Measurements from ENCODE around the gene ZBTB20. TPM values are rescaled to one million over a fixed set of nuclear protein-coding genes. Genes with fewer than 3 reads are reported as not detected.

ZBTB20 gene
- total and polyA plus RNA-seq, 3 experiments from 2014 or later = 6.3 to 25.6 (median 6.5) TPM

DNA sequence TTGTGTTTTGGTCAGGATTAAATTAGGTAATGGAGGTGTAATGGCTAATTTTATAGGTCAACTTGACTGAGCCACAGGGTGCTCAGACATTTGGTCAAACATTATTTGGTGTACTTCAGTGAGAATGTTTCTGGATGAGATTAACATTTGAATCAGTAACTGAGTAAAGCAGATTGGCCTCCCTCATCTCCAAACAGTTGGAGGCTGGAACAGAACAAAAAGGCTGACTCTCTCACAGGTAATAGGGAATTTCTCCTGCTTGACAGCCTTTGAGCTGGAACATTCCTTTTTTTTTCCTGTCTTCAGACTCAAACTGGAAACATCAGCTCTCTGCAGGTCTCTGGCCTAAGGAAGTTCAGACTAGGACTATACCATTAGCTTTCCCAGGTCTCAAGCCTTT, 280.7 kb downstream of the ZBTB20 start:
- no peaks in the 10 kb centered on the region for H3K36me3 ChIP-seq (ENCODE audit: insufficient read depth, low read length)
- H3K27ac ChIP-seq (ENCODE audit: low read depth, low read length) = no peak overlapping the region
- no peak overlapping the region for H3K27ac Mint-ChIP-seq
- no peaks in the 10 kb centered on the region for H3K27me3 ChIP-seq (ENCODE audit: insufficient read depth, low read length, poor library complexity, severe bottlenecking)
- H3K4me3 ChIP-seq (ENCODE audit: low read length) = no peak overlapping the region
- DNase-seq = no peak
- H3K4me3 Mint-ChIP-seq = no peak overlapping the region
- no peaks in the 10 kb centered on the region for H3K9me3 ChIP-seq (ENCODE audit: low read length)
- peaks cover 5% of the 10 kb centered on the region for H3K4me1 ChIP-seq (ENCODE audit: insufficient read depth, low read length)
- H3K9me3 Mint-ChIP-seq = no peaks in the 10 kb centered on the region
- peaks cover 28 to 60% (median 42%) of the 10 kb centered on the region in 3 donors for H3K4me1 Mint-ChIP-seq
- ChIA-PET POLR2A (no interaction called here), CTCF (no interaction called here)
- H3K36me3 Mint-ChIP-seq = peaks cover 0 to 1% (median 0%) of the 10 kb centered on the region in 3 donors
- no peaks in the 10 kb centered on the region for H3K27me3 Mint-ChIP-seq

DNA sequence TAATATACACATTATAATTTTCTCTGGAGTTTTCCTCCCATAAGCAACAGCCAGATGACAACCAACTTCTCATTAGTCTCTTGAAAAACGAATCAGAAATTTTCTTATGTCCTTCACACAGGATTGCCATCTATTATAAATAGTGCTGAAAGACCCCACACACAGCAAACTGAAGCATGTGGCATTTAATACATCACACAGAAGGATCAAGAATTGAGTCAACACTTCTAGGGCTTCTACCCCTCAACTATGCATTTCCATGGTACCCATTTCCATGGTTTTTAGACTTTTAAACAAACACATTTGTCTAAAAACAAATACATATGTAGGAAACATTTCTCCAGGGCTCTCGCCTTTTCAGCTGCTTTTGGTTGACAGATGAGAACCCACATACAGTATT, 282.1 kb downstream of the ZBTB20 start:
- CTCF ChIA-PET = no interaction called here
- POLR2A ChIA-PET = no interaction called here
- no peaks in the 10 kb centered on the region for H3K36me3 ChIP-seq (ENCODE audit: insufficient read depth, low read length)
- H3K27ac ChIP-seq (ENCODE audit: low read depth, low read length) = no peak overlapping the region
- H3K27me3 Mint-ChIP-seq = no peaks in the 10 kb centered on the region
- H3K27me3 ChIP-seq (ENCODE audit: insufficient read depth, low read length, poor library complexity, severe bottlenecking) = no peaks in the 10 kb centered on the region
- H3K4me1 ChIP-seq (ENCODE audit: insufficient read depth, low read length) = peaks cover 5% of the 10 kb centered on the region
- no peak for DNase-seq
- no peak overlapping the region for H3K4me3 Mint-ChIP-seq
- no peak overlapping the region for H3K4me3 ChIP-seq (ENCODE audit: low read length)
- no peak overlapping the region for H3K27ac Mint-ChIP-seq
- peaks cover 0 to 1% (median 1%) of the 10 kb centered on the region in 3 donors for H3K36me3 Mint-ChIP-seq
- no peaks in the 10 kb centered on the region for H3K9me3 ChIP-seq (ENCODE audit: low read length)
- no peaks in the 10 kb centered on the region for H3K9me3 Mint-ChIP-seq
- peaks cover 30 to 68% (median 49%) of the 10 kb centered on the region in 3 donors for H3K4me1 Mint-ChIP-seq

DNA sequence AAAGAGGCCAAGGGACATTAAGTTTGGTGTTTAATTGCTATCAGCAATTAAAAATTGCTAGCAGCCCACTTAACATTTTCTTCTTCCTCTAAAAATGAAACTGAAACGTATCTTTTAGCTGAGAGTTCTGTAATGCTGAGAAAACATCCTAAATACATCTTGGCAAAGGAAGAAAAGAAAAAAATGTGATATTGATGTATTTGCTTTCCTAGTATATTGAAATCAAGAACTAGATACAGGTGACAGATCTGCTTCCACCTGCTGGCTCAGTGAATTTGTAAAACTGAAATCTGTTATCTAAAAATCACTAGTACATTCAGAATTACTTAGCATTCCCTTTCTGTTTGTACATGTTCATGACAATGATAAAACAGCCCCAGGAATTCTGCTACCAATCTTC, 283.2 kb downstream of the ZBTB20 start:
- H3K27me3 ChIP-seq (ENCODE audit: insufficient read depth, low read length, poor library complexity, severe bottlenecking) = no peaks in the 10 kb centered on the region
- peak in 1 of 5 donors; percentile 1 for DNase-seq
- Mint-ChIP-seq H3K4me1 (peaks cover 35 to 68% (median 49%) of the 10 kb centered on the region in 3 donors), H3K27ac (peak overlapping the region; percentile 5 to 84 (median 54)), H3K4me3 (peak overlapping the region; percentile 39 to 78 (median 70)), H3K9me3 (no peaks in the 10 kb centered on the region), H3K27me3 (no peaks in the 10 kb centered on the region), H3K36me3 (peaks cover 0 to 1% (median 1%) of the 10 kb centered on the region in 3 donors)
- no peak overlapping the region for H3K27ac ChIP-seq (ENCODE audit: low read depth, low read length)
- POLR2A ChIA-PET = no interaction called here
- peak overlapping the region; percentile 26 for H3K4me3 ChIP-seq (ENCODE audit: low read length)
- no peaks in the 10 kb centered on the region for H3K9me3 ChIP-seq (ENCODE audit: low read length)
- peaks cover 5% of the 10 kb centered on the region for H3K4me1 ChIP-seq (ENCODE audit: insufficient read depth, low read length)
- CTCF ChIA-PET = no interaction called here
- H3K36me3 ChIP-seq (ENCODE audit: insufficient read depth, low read length) = no peaks in the 10 kb centered on the region

DNA sequence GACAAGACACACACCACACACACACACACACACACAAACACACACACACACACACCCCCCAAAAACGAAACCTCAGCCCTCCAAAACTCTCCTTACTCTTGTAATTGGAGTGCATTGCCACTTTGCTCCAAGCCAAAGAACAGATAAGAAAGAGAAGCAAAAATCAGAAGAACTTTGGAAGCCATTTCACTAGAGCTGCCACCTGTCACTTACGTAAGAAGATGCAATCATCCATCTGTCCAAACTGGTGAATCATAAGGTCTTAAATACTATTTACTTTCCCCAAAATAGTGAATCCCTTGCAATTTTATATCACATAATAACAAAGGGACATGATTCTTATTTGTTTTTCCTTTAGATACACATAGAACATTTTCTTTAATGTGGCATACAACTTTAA, 285.4 kb downstream of the ZBTB20 start:
- H3K36me3 Mint-ChIP-seq = peaks cover 0 to 1% (median 1%) of the 10 kb centered on the region in 3 donors
- H3K27me3 Mint-ChIP-seq = no peaks in the 10 kb centered on the region
- peaks cover 38 to 76% (median 65%) of the 10 kb centered on the region in 3 donors for H3K4me1 Mint-ChIP-seq
- no peaks in the 10 kb centered on the region for H3K36me3 ChIP-seq (ENCODE audit: insufficient read depth, low read length)
- no peaks in the 10 kb centered on the region for H3K9me3 Mint-ChIP-seq
- H3K4me1 ChIP-seq (ENCODE audit: insufficient read depth, low read length) = peaks cover 5% of the 10 kb centered on the region
- ChIA-PET POLR2A (no interaction called here), CTCF (no interaction called here)
- H3K27me3 ChIP-seq (ENCODE audit: insufficient read depth, low read length, poor library complexity, severe bottlenecking) = no peaks in the 10 kb centered on the region
- H3K4me3 ChIP-seq (ENCODE audit: low read length) = no peak overlapping the region
- no peak for DNase-seq
- peak overlapping the region in 1 of 8 donors; percentile 13 for H3K27ac Mint-ChIP-seq
- H3K9me3 ChIP-seq (ENCODE audit: low read length) = no peaks in the 10 kb centered on the region
- no peak overlapping the region for H3K27ac ChIP-seq (ENCODE audit: low read depth, low read length)
- no peak overlapping the region for H3K4me3 Mint-ChIP-seq

DNA sequence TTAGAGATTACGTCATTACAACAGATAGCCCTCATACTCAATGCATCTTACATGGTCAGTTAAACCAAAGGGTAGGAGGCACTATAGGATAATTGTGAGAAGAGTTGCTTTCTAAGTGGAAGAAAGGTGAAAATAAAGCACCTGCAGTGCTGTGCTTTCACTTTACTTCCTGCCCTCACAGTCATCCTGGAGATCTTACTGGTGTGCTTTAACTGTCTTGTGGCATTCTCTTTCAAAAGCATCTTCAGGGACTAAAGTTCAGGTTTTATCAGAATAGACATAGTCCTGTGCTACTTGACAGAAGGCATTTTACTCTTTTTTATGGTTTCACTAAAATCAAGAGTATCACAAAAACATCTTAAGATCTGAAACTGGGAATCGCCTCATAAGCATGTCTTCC, 286.6 kb downstream of the ZBTB20 start:
- ChIA-PET POLR2A (no interaction called here), CTCF (no interaction called here)
- Histone ChIP-seq H3K36me3 (ENCODE audit: insufficient read depth, low read length) (no peaks in the 10 kb centered on the region), H3K9me3 (ENCODE audit: low read length) (no peaks in the 10 kb centered on the region), H3K4me3 (ENCODE audit: low read length) (no peak overlapping the region), H3K27ac (ENCODE audit: low read depth, low read length) (no peak overlapping the region), H3K27me3 (ENCODE audit: insufficient read depth, low read length, poor library complexity, severe bottlenecking) (no peaks in the 10 kb centered on the region), H3K4me1 (ENCODE audit: insufficient read depth, low read length) (peaks cover 5% of the 10 kb centered on the region)
- Mint-ChIP-seq H3K4me1 (peaks cover 37 to 74% (median 67%) of the 10 kb centered on the region in 3 donors), H3K9me3 (no peaks in the 10 kb centered on the region), H3K4me3 (no peak overlapping the region), H3K27me3 (no peaks in the 10 kb centered on the region), H3K36me3 (peaks cover 0 to 1% (median 0%) of the 10 kb centered on the region in 3 donors), H3K27ac (no peak overlapping the region)
- DNase-seq = no peak

DNA sequence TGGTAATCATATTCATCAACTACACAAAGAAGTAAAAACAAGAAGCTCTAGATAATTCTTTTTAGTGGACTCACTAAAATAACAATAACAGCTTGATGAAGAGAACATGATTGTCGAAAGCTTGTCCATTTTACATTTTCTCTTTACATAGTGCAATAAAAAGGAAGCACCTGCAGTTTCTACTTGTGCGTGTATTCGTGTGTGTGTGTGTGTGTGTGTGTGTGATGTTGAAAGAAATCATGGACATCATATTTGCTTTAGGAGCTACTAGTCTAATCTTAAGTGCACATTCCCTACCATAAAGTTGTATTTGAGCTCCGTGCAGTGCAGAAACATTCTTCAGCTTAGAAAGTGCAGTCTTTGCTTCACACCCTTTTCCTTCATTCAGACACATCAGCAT, 288.8 kb downstream of the ZBTB20 start:
- Mint-ChIP-seq H3K9me3 (no peaks in the 10 kb centered on the region), H3K27me3 (no peaks in the 10 kb centered on the region), H3K4me3 (no peak overlapping the region), H3K27ac (no peak overlapping the region), H3K36me3 (peaks cover 0 to 4% (median 3%) of the 10 kb centered on the region in 3 donors), H3K4me1 (peaks cover 31 to 56% (median 50%) of the 10 kb centered on the region in 3 donors)
- Histone ChIP-seq H3K27ac (ENCODE audit: low read depth, low read length) (no peak overlapping the region), H3K36me3 (ENCODE audit: insufficient read depth, low read length) (no peaks in the 10 kb centered on the region), H3K9me3 (ENCODE audit: low read length) (no peaks in the 10 kb centered on the region), H3K27me3 (ENCODE audit: insufficient read depth, low read length, poor library complexity, severe bottlenecking) (no peaks in the 10 kb centered on the region), H3K4me3 (ENCODE audit: low read length) (no peak overlapping the region), H3K4me1 (ENCODE audit: insufficient read depth, low read length) (no peaks in the 10 kb centered on the region)
- DNase-seq = no peak
- CTCF ChIA-PET = interaction anchor here (0.6 kb wide), 1 partner anchor 1020 kb away, joined by 3 read pairs; no protein-coding TSS in a partner anchor
- POLR2A ChIA-PET = no interaction called here

DNA sequence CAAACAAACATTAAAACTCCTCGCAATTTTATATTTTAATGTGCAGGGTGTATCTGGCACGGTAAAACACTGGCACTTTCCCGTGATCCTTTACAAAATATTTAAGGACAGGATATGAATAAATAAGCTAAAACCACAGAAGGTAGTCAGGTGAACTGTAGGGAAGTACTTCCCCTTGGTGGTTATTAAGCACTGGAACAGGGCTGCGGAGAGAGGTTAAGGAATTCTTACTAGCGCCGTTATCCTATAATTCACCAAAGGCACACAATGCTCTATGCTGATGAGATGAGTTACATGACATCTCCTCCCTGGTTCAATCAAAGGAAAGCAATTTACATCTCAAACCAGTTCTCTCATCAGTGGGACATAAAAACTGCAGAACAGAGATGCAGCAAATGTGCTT, 289.8 kb downstream of the ZBTB20 start:
- ChIA-PET POLR2A (no interaction called here), CTCF (no interaction called here)
- H3K36me3 Mint-ChIP-seq = peaks cover 0 to 6% (median 3%) of the 10 kb centered on the region in 3 donors
- no peaks in the 10 kb centered on the region for H3K9me3 Mint-ChIP-seq
- Histone ChIP-seq H3K27me3 (ENCODE audit: insufficient read depth, low read length, poor library complexity, severe bottlenecking) (no peaks in the 10 kb centered on the region), H3K4me3 (ENCODE audit: low read length) (no peak overlapping the region), H3K4me1 (ENCODE audit: insufficient read depth, low read length) (no peaks in the 10 kb centered on the region), H3K36me3 (ENCODE audit: insufficient read depth, low read length) (no peaks in the 10 kb centered on the region), H3K9me3 (ENCODE audit: low read length) (no peaks in the 10 kb centered on the region), H3K27ac (ENCODE audit: low read depth, low read length) (no peak overlapping the region)
- no peaks in the 10 kb centered on the region for H3K27me3 Mint-ChIP-seq
- H3K4me3 Mint-ChIP-seq = no peak overlapping the region
- peaks cover 23 to 46% (median 40%) of the 10 kb centered on the region in 3 donors for H3K4me1 Mint-ChIP-seq
- peak overlapping the region in 1 of 8 donors; percentile 43 for H3K27ac Mint-ChIP-seq
- no peak for DNase-seq

DNA sequence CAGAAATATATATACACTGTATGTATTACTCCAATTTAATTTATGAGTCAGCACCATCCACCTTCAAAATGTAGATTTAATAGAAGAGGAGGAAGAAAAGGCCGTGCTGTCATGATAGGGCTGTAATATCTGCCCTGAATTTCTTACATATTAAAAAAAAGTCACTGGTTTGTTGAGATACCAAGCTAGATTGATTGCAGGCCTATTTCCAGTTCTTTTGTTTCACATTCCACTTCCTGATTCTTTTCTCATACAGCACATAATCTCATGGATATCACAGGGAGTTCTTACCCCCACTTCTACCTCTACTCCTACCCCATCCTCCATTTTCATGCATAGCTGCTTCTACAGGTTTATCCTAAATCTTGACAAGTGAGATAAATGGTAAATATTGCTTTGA, 290.3 kb downstream of the ZBTB20 start:
- Histone ChIP-seq H3K9me3 (ENCODE audit: low read length) (no peaks in the 10 kb centered on the region), H3K36me3 (ENCODE audit: insufficient read depth, low read length) (no peaks in the 10 kb centered on the region), H3K4me3 (ENCODE audit: low read length) (no peak overlapping the region), H3K27me3 (ENCODE audit: insufficient read depth, low read length, poor library complexity, severe bottlenecking) (no peaks in the 10 kb centered on the region), H3K4me1 (ENCODE audit: insufficient read depth, low read length) (no peaks in the 10 kb centered on the region), H3K27ac (ENCODE audit: low read depth, low read length) (no peak overlapping the region)
- DNase-seq = no peak
- ChIA-PET CTCF (no interaction called here), POLR2A (no interaction called here)
- Mint-ChIP-seq H3K27me3 (no peaks in the 10 kb centered on the region), H3K36me3 (peaks cover 0 to 6% (median 3%) of the 10 kb centered on the region in 3 donors), H3K4me1 (peaks cover 23 to 41% (median 35%) of the 10 kb centered on the region in 3 donors), H3K27ac (peak overlapping the region in 1 of 8 donors; percentile 43), H3K9me3 (no peaks in the 10 kb centered on the region), H3K4me3 (no peak overlapping the region)

DNA sequence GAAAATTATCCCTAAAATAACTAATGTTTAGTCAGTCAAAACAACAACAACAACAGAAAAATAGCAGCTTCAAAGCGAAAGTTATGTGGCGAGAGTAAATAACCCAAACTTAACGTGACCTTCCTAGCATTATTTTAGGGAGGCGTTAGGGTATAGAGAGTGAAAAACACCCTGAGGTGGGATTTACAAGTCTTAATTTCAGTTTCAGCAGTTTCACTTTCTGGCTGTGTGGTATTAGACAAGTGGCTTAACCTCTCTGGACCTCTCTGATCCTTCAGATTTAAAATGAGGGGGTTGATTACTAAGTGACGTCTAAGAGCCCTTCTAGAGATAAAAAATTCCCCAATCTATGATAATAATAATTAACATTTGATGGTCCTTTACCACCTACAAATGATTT, 291.2 kb downstream of the ZBTB20 start:
- Mint-ChIP-seq H3K9me3 (no peaks in the 10 kb centered on the region), H3K4me1 (peaks cover 21 to 33% (median 25%) of the 10 kb centered on the region in 3 donors), H3K4me3 (no peak overlapping the region), H3K27ac (no peak overlapping the region), H3K36me3 (peaks cover 0 to 6% (median 3%) of the 10 kb centered on the region in 3 donors), H3K27me3 (no peaks in the 10 kb centered on the region)
- H3K9me3 ChIP-seq (ENCODE audit: low read length) = no peaks in the 10 kb centered on the region
- no peak overlapping the region for H3K27ac ChIP-seq (ENCODE audit: low read depth, low read length)
- no peak for DNase-seq
- no peaks in the 10 kb centered on the region for H3K27me3 ChIP-seq (ENCODE audit: insufficient read depth, low read length, poor library complexity, severe bottlenecking)
- H3K4me3 ChIP-seq (ENCODE audit: low read length) = no peak overlapping the region
- POLR2A ChIA-PET = no interaction called here
- no peaks in the 10 kb centered on the region for H3K4me1 ChIP-seq (ENCODE audit: insufficient read depth, low read length)
- CTCF ChIA-PET = no interaction called here
- H3K36me3 ChIP-seq (ENCODE audit: insufficient read depth, low read length) = no peaks in the 10 kb centered on the region
